Mucosa of stomach (tissue), 1 donor: Measurements from ENCODE around the gene CPLANE2.

Source experiments
- H3K27me3 ChIP-seq: one replicate; pipeline ENCODE4 v1.7.0; 2013; ENCODE audit warnings: mild to moderate bottlenecking, low read length; ENCODE audit not compliant: control insufficient read depth, insufficient read depth
- H3K36me3 ChIP-seq: one replicate; pipeline ENCODE4 v1.7.0; 2013; ENCODE audit warnings: low read length; ENCODE audit not compliant: control insufficient read depth, insufficient read depth
- H3K4me1 ChIP-seq: one replicate; pipeline ENCODE4 v1.7.0; 2013; ENCODE audit warnings: mild to moderate bottlenecking, low read length; ENCODE audit not compliant: control insufficient read depth, insufficient read depth
- H3K4me3 ChIP-seq: one replicate; pipeline ENCODE4 v1.7.0; 2013; ENCODE audit warnings: low read length
- H3K9ac ChIP-seq: one replicate; pipeline ENCODE4 v1.7.0; 2013; ENCODE audit warnings: mild to moderate bottlenecking, low read length, moderate library complexity
- H3K9me3 ChIP-seq: one replicate; pipeline ENCODE4 v1.7.0; 2013; ENCODE audit warnings: mild to moderate bottlenecking, low read length, moderate library complexity; ENCODE audit not compliant: control insufficient read depth
- donor health status: Pancreatic carcinoma.

Gene CPLANE2, protein sequence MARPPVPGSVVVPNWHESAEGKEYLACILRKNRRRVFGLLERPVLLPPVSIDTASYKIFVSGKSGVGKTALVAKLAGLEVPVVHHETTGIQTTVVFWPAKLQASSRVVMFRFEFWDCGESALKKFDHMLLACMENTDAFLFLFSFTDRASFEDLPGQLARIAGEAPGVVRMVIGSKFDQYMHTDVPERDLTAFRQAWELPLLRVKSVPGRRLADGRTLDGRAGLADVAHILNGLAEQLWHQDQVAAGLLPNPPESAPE

DNA sequence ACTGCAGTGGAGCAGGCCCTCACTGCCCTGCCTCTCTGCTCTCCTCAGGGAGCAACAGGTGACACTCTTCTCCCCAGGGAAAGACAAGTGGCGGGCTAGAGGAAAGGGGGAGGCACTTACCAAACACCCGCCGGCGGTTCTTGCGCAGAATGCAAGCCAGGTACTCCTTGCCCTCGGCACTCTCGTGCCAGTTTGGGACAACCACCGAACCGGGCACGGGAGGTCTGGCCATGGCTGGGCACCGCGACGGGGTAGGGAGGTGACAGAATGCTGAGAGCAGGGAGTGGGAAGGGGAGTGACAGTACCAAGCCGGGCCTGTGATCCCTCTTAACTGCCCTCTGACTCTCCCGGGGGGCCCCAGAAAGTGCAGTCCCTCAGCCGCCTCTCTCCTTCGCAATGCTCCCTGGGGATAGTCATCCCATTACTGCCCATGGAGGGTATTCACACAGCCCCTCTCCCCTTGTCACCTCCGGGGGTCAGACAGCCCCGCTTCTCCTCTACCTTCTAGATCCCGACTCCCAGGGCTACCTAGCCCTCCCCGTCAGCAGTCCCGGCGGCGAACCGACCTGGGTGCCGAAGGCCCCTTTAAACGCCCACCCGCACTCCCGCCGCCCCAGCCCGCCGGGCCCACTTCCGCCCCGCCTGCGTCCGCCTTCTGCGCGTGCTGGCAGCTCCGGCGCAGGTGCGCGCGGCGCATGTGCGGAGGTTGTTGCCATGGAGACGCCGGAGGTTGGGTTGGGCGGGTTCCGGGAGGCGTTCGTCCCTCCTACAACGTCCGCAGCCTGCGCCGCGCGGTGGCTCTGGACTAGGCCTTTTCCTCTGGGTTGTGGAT is at the start of gene CPLANE2:
Gene CPLANE2, minus strand, starts transcription at position 673 of the 832 bp plus-strand sequence. Its CDS starts 441 bp downstream, at position 232.
- Histone ChIP-seq H3K9ac (peak within 1 kb of the TSS; percentile 88), H3K36me3 (no peaks in the 10 kb centered on the region), H3K27me3 (no peaks in the 10 kb centered on the region), H3K9me3 (no peaks in the 10 kb centered on the region), H3K4me3 (peak within 1 kb of the TSS; percentile 86), H3K4me1 (peaks cover 21% of the 10 kb centered on the region)

DNA sequence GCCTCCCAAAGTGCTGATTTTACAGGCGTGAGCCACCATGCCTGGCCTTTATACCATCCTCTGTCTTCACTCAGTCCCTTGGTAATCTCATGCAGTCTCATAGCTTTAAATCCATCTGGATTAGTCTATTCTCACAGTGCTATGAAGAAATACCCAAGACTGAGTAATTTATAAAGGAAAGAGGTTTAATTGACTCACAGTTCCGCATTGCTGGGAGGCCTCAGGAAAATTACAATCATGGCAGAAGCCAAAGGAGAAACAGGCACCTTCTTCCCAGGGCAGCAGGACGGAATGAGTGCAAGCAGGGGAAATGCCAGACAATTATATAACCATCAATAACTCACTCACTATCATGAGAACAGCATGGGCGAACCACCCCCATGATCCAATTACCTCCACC is 49.1 kb upstream of the CPLANE2 start:
- no peaks in the 10 kb centered on the region for H3K36me3 ChIP-seq
- H3K27me3 ChIP-seq: no peaks in the 10 kb centered on the region
- no peak overlapping the region for H3K4me3 ChIP-seq

DNA sequence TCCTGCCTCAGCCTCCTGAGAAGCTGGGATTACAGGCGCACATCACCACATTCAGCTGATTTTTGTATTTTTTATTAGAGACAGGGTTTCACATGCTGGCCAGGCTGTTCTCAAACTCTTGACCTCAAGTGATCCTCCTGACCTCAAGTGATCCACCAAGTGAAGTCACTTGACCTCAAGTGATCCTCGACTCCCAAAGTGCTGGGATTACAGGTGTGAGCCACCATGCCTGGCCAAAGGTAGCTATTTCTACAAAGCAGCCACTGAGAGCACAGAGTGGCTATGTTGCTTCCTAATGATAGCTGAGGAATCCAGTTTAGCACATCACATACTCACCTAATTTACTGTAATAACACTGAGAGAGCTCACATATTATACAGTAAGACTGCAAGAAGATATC is 44.8 kb upstream of the CPLANE2 start:
- no peaks in the 10 kb centered on the region for H3K9me3 ChIP-seq
- H3K36me3 ChIP-seq: no peaks in the 10 kb centered on the region
- H3K27me3 ChIP-seq: no peaks in the 10 kb centered on the region
- H3K4me3 ChIP-seq: no peak overlapping the region
- H3K9ac ChIP-seq: no peak overlapping the region
- H3K4me1 ChIP-seq: no peaks in the 10 kb centered on the region

More for the DNA sequence above, 49.1 kb upstream of the CPLANE2 start:
- no peaks in the 10 kb centered on the region for H3K4me1 ChIP-seq
- H3K9me3 ChIP-seq: no peaks in the 10 kb centered on the region
- no peak overlapping the region for H3K9ac ChIP-seq

DNA sequence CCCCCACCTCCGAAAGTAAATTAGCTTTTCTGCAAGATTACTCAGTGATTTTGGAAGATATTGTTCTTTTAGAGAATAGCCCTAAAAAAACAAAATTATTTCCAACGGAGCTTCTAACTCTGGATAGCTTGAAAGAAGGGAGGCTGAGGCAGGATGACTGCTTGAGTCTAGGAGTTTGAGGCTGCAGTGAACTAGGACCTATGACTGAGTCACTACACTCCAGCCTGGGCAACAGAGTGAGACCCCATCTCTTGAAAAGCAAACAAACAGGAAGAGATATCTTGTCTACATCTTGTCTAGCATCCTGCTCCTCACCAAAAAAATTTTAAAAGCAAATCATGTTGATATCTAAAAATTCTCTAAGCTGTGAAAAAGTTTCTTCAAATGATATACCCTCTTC is 42.2 kb upstream of the CPLANE2 start:
- Histone ChIP-seq H3K36me3 (no peaks in the 10 kb centered on the region), H3K9ac (no peak overlapping the region), H3K9me3 (no peaks in the 10 kb centered on the region), H3K27me3 (no peaks in the 10 kb centered on the region), H3K4me1 (no peaks in the 10 kb centered on the region), H3K4me3 (no peak overlapping the region)

DNA sequence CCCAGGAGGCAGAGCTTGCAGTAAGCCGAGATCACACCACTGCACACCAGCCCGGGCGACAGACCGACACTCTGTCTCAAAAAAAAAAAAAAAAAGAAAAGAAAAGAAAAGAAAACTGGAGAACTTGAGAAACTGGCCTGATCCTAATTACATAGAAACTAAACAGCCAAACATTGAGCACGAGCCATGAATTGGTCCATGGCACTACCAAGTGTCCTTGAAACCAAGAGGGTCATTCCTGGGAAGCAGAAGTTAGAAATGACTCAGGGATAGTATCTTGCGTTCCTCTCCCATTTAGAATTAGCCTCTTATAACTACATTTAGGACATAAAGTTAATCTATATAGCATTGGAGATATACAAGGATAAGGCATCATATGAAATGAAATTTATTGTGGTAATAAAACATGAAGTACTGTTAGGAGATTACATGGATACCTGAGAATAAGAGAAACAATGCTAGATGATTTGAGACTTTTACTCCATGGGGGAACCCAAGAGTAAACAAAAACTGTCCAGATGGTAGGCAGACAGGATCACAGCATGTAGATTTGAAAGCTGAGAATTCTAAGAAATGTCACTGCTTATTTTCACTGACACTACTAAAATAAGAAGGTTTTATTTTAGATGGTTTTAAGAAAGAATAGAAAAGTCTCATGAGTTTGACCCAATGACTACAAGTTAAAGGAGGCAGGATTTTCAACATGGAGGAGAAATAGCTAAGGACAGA is 39.5 kb upstream of the CPLANE2 start:
- H3K4me3 ChIP-seq: no peak overlapping the region
- H3K4me1 ChIP-seq: no peaks in the 10 kb centered on the region
- H3K9ac ChIP-seq: no peak overlapping the region
- no peaks in the 10 kb centered on the region for H3K9me3 ChIP-seq
- H3K36me3 ChIP-seq: no peaks in the 10 kb centered on the region
- H3K27me3 ChIP-seq: no peaks in the 10 kb centered on the region

DNA sequence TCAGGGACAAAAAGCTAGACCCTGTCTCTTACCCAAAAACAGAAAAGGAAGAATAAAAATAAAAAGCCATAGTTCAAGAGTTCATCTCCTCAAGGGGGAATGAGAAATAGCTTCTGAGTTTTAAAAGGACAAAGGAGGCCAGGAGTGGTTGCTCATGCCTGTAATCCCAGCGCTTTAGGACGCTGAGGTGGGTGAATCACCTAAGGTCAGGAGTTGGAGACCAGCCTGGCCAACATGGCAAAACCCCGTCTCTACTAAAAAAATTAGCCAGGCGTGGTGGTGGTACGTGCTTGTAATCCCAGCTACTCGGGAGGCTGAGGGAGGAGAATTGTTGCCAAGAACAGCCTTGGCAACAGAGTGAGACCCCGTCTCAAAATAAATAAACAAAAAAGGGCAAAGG is 38.6 kb upstream of the CPLANE2 start:
- no peak overlapping the region for H3K4me3 ChIP-seq
- no peaks in the 10 kb centered on the region for H3K36me3 ChIP-seq
- H3K9ac ChIP-seq: no peak overlapping the region
- no peaks in the 10 kb centered on the region for H3K27me3 ChIP-seq
- H3K4me1 ChIP-seq: no peaks in the 10 kb centered on the region
- no peaks in the 10 kb centered on the region for H3K9me3 ChIP-seq

DNA sequence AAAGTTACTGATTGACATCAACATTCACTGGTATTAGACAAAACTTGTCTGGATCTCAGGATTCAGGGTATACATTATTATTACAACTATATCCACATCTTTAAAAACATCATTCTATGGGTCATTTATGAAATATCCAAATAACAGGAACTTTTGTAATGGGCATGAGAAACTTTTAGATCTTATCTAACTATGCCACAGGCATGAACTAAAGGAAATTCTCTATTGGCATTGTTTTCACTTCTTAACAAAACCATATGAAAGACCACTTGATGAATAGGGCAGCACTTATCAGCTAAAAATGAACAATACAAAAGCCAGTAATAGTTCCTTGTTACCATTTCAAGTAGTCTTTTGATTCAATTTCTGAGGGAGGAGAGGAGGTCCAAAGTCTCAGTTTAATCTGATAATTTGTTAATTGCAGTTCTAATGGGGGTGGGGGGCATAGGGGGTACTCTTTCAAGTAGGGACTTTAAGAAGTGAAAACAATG is 30.8 kb upstream of the CPLANE2 start:
- peaks cover 17% of the 10 kb centered on the region for H3K4me1 ChIP-seq
- H3K9me3 ChIP-seq: no peaks in the 10 kb centered on the region
- no peaks in the 10 kb centered on the region for H3K36me3 ChIP-seq
- H3K9ac ChIP-seq: no peak overlapping the region
- H3K27me3 ChIP-seq: no peaks in the 10 kb centered on the region
- no peak overlapping the region for H3K4me3 ChIP-seq

DNA sequence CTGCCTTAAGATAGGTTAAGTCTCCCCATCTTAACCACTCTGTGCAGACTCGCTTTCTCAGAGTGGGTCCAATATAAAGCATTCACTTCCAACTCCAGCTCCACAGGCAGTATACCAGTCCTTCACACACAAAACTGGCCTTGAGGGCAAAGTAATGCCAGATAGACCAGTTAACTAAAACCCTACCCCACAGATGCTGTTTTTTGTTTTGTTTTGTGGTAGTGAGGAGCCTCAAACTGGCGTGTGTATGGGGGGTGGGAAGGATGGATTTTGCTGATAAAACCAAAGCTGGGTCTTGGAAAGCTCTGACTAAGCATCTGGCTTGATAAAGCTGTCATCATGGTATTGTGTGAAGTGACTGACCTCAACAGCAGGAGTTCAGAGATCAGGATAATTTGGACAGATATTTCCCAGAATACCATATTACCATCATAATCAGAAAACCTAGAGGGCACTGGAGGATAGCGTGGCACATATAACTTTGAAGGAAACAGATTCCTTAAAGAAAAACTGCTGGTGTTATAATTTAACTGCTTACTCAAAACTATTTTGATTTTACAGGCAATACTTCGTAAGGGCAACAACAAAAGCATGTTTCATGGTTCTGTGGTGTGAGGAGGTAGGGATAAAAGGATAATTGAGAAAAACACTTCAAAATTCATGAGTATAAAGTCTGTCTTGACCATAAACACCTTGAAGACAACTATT is 29.6 kb upstream of the CPLANE2 start:
- Histone ChIP-seq H3K9ac (no peak overlapping the region), H3K4me1 (peaks cover 17% of the 10 kb centered on the region), H3K36me3 (no peaks in the 10 kb centered on the region), H3K9me3 (no peaks in the 10 kb centered on the region), H3K27me3 (no peaks in the 10 kb centered on the region), H3K4me3 (no peak overlapping the region)

DNA sequence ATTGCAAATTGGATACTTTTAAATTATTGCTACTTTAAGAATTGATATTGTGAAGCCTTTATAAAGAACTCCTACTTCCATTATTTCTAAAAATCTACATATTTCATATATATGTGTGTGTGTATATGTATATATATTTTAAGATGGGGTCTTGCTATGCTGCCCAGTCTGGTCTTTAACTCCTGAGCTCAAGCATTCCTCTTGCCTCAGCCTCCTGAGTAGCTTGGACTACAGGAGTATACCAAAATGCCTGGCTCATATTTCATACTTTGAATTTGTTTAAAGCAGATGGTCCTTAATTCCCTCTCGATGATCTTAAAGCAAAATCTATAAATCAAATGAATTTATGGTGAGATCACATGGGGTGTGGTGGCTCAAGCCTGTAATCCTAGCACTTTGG is 25.1 kb upstream of the CPLANE2 start:
- no peaks in the 10 kb centered on the region for H3K27me3 ChIP-seq
- H3K4me3 ChIP-seq: no peak overlapping the region
- H3K4me1 ChIP-seq: peaks cover 6% of the 10 kb centered on the region
- no peak overlapping the region for H3K9ac ChIP-seq
- no peaks in the 10 kb centered on the region for H3K9me3 ChIP-seq
- H3K36me3 ChIP-seq: no peaks in the 10 kb centered on the region

DNA sequence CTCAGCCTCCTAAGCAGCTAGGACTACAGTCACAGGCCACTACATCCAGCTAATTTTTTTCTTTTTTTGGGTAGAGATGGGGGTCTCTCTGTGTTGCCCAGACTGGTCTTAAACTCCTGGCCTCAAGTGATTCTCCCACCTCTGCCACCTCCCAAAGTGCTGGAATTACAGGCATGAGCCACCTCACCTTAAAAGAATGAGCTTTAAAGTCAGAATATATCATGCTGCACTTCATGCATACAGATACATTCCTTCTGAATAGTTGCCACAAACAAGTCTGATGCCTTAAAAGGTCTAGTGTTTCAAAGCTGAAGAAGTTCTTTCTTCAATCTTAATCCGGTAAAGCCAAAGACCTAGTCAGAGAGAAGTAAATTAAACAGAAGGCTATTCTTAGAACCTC is 23.8 kb upstream of the CPLANE2 start:
- no peaks in the 10 kb centered on the region for H3K27me3 ChIP-seq
- H3K9me3 ChIP-seq: no peaks in the 10 kb centered on the region
- H3K36me3 ChIP-seq: no peaks in the 10 kb centered on the region
- no peaks in the 10 kb centered on the region for H3K4me1 ChIP-seq
- H3K4me3 ChIP-seq: no peak overlapping the region
- no peak overlapping the region for H3K9ac ChIP-seq

DNA sequence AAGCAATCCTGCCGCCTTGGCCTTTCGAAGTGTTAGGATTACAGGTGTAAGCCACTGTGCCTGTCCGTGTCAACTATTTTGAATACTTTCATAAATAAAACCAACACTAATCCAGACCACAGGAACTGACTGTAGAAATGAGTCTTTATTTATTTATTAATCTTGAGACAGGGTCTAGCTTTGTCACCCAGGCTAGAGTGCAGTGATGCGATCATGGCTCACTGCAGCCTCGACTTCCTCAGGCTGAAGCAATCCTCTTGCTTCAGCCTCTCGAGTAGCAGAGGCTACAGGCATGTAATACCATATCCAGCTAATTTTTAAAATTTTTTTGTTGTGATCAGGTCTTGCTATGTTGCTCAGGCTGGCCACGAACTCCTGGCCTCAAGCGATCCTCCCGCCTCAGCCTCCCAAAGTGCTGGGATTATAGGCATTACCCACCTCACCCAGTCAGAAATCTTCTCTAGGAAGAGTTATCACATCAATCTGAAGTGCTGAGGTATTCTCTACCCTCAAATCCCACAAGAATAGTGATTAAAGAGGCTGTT is 21.7 kb upstream of the CPLANE2 start:
- Histone ChIP-seq H3K4me1 (no peaks in the 10 kb centered on the region), H3K9ac (no peak overlapping the region), H3K4me3 (no peak overlapping the region), H3K27me3 (no peaks in the 10 kb centered on the region), H3K9me3 (no peaks in the 10 kb centered on the region), H3K36me3 (no peaks in the 10 kb centered on the region)
